Spleen (tissue), 11 donors: ENCODE measurements around the gene PODXL. TPM values are rescaled to one million over a fixed set of nuclear protein-coding genes. Genes with fewer than 3 reads are reported as not detected.

Experiments
- DNase-seq: peaks from one replicate; pipeline ENCODE4 v3.0.0-alpha.2; 2020
- H3K27ac ChIP-seq, 8 donors: fragments of 200-600 bp; sonication (generic) in 7 of 8; 1 replicate in 4 of 8; 2 replicates in 4 of 8; pipeline versions ENCODE4 v1.5.0 to v1.8.0; 2016 to 2021; ENCODE audit warnings: inconsistent platforms in 4 of 8, mild to moderate bottlenecking in 4 of 8, moderate library complexity in 1 of 8
- H3K27me3 ChIP-seq, 7 donors: fragments of 200-600 bp; sonication (generic) in 6 of 7; replicated peaks in 1 of 7; 1 replicate in 4 of 7; 2 replicates in 3 of 7; pipeline versions ENCODE4 v1.5.0 to v1.8.0; 2016 to 2021; ENCODE audit warnings: inconsistent platforms in 3 of 7, mild to moderate bottlenecking in 1 of 7
- H3K36me3 ChIP-seq, 6 donors: fragments of 200-600 bp; sonication (generic) in 5 of 6; 1 replicate in 4 of 6; 2 replicates in 2 of 6; pipeline versions ENCODE4 v1.5.0 to v1.8.0; 2016 to 2021; ENCODE audit warnings: inconsistent platforms in 2 of 6
- H3K4me1 ChIP-seq, 6 donors: fragments of 200-600 bp; sonication (generic) in 5 of 6; 1 replicate in 3 of 6; 2 replicates in 3 of 6; pipeline versions ENCODE4 v1.5.0 to v1.8.0; 2016 to 2021; ENCODE audit warnings: inconsistent platforms in 3 of 6
- H3K4me3 ChIP-seq, 8 donors: fragments of 200-600 bp; sonication (generic) in 7 of 8; 1 replicate in 4 of 8; 2 replicates in 4 of 8; pipeline versions ENCODE4 v1.5.0 to v1.8.0; 2016 to 2021; ENCODE audit warnings: inconsistent platforms in 4 of 8, mild to moderate bottlenecking in 4 of 8, moderate library complexity in 2 of 8
- H3K9me3 ChIP-seq, 8 donors: fragments of 200-600 bp; sonication (generic) in 7 of 8; 1 replicate in 4 of 8; 2 replicates in 4 of 8; pipeline versions ENCODE4 v1.5.0 to v1.8.0; 2016 to 2021; ENCODE audit warnings: inconsistent platforms in 4 of 8
- POLR2A ChIP-seq, 3 donors: fragments of 450-650 bp; IDR thresholded peaks; one replicate each; pipeline ENCODE4 v1.5.1; 2017; ENCODE audit warnings: antibody characterized with exemption in 3 of 3, mild to moderate bottlenecking in 1 of 3
- POLR2AphosphoS5 ChIP-seq, 3 donors: sonication (generic); formaldehyde crosslinking; IDR thresholded peaks; one replicate each; pipeline ENCODE4 v1.5.1; 2017; ENCODE audit warnings: antibody characterized with exemption in 3 of 3
- WGBS, 5 donors: extraction: QIAGEN DNeasy Blood & Tissue Kit in 3 of 5; methylation state at CpG; one replicate each; pipeline versions ENCODE4 v1.1.5 to v1.1.7; 2013 to 2018; 5-methylcytosine and 5-hydroxymethylcytosine counted together
- intact Hi-C: fragments of 100-400 bp; cut with DNase I; formaldehyde crosslinking; loops from one replicate; pipeline ENCODE4 v1.15.0; 2023; ENCODE audit warnings: low total_unique reads
- polyA plus RNA-seq, 3 donors: library from polyadenylated mRNA; stranded (reverse); fragments of 200-250 nt; gene quantifications; one replicate each; pipeline ENCODE4 v1.2.1, GENCODE V29; 2013
- total RNA-seq, 7 donors: library from RNA; depleted of rRNA in 3 of 7; stranded (reverse); fragments of >200 nt in 3 of 7; fragmentation: NEBNext Ultra II Directional in 4 of 7; extraction: Animal tissue kit (Norgen Biotek cat#: 25700) in 4 of 7; gene quantifications; one replicate each; pipeline versions ENCODE4 v1.1.0 to v1.2.1, GENCODE V29; 2016 to 2021
- TF ChIP-seq, protein P1 (sequence below), 11 experiments: fragments of 200-600 bp in 7 of 11; fragments of 450-650 bp in 4 of 11; sonication (generic) in 4 of 11; IDR thresholded peaks in 8 of 11; conservative IDR thresholded peaks in 3 of 11; 1 replicate in 7 of 11; 2 replicates in 4 of 11; pipeline versions ENCODE4 v1.4.0 to v1.8.0; 2016 to 2021; ENCODE audit warnings: antibody characterized with exemption in 11 of 11, inconsistent platforms in 4 of 11, mild to moderate bottlenecking in 1 of 11
- donor health status: healthy with polysubstance abuse.
- donor health status: DM: no; HTN: no; CAD: no; lungs with moderate emphysema.
- donor health status: DM: no; HTN: no; CAD: no.
- donor health status: Bipolar disorder and iron deficiency.
- donor health status: healthy.
- donor health status: DM: no; HTN: no; CAD: no.
- donor health status: DM: yes; HTN: yes; CAD: no.

PODXL gene
- total and polyA plus RNA-seq, 10 donors = 1.9 to 27.5 (median 16.0) TPM

DNA sequence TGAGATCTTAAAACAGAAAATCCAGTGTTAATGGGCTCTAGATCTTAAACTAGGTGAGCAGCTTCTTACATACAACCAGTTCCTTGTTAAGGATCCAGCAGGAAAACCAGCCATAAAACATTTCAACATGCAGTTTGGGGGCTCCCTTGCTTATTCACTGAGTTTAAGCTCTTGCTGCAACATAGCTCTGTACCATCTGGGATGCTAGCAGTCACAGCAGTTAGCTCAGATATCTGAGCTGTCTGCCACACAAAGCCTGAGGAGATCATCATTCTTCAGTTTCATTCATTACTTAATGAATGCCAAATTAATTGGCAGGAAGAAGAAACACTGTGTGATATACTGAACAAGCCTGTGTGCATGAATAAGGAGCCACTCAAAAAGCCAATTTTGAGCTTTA, 62.8 kb downstream of the PODXL start:
- no peak for TF ChIP-seq POLR2AphosphoS5 (IDR thresholded peaks at IDR 0.05)
- TF ChIP-seq POLR2A (IDR thresholded peaks at IDR 0.05) = no peak
- TF ChIP-seq, protein P1, sequence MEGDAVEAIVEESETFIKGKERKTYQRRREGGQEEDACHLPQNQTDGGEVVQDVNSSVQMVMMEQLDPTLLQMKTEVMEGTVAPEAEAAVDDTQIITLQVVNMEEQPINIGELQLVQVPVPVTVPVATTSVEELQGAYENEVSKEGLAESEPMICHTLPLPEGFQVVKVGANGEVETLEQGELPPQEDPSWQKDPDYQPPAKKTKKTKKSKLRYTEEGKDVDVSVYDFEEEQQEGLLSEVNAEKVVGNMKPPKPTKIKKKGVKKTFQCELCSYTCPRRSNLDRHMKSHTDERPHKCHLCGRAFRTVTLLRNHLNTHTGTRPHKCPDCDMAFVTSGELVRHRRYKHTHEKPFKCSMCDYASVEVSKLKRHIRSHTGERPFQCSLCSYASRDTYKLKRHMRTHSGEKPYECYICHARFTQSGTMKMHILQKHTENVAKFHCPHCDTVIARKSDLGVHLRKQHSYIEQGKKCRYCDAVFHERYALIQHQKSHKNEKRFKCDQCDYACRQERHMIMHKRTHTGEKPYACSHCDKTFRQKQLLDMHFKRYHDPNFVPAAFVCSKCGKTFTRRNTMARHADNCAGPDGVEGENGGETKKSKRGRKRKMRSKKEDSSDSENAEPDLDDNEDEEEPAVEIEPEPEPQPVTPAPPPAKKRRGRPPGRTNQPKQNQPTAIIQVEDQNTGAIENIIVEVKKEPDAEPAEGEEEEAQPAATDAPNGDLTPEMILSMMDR (IDR thresholded peaks at IDR 0.05 in 8 of 11, conservative IDR thresholded peaks at IDR 0.05 in 3 of 11) = no peak
- H3K9me3 ChIP-seq = no peaks in the 10 kb centered on the region
- no peak for DNase-seq
- H3K4me1 ChIP-seq = no peaks in the 10 kb centered on the region
- intact Hi-C loops = no loop called here
- no peak overlapping the region for H3K27ac ChIP-seq
- no peaks in the 10 kb centered on the region for H3K27me3 ChIP-seq
- peaks cover 0 to 55% (median 7%) of the 10 kb centered on the region in 6 donors for H3K36me3 ChIP-seq
- H3K4me3 ChIP-seq = no peak overlapping the region

DNA sequence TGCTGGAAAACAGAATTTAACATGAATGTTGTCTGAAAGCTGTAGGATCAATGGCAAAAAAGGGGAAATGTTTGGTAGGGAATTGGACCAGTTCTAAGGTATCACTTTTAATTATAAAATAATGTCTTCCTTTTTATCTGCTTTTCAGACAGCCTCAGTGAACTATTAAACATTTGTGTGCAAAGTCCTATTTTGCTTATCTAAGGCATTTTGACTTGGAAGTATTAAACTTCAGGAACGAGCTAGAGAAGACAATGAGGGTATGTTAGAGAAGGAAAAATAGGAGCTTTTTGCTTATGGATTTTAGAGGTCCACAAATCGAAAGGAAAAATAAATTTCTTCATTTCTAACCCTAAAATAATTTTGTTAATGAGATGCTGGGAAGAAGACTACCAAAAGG, 63.3 kb downstream of the PODXL start:
- intact Hi-C loops = no loop called here
- Histone ChIP-seq H3K9me3 (no peaks in the 10 kb centered on the region), H3K36me3 (peaks cover 0 to 55% (median 7%) of the 10 kb centered on the region in 6 donors), H3K27ac (no peak overlapping the region), H3K4me3 (no peak overlapping the region), H3K4me1 (no peaks in the 10 kb centered on the region), H3K27me3 (no peaks in the 10 kb centered on the region)
- TF ChIP-seq POLR2AphosphoS5 (IDR thresholded peaks at IDR 0.05) (no peak), POLR2A (IDR thresholded peaks at IDR 0.05) (no peak)
- TF ChIP-seq, protein P1 (IDR thresholded peaks at IDR 0.05 in 8 of 11, conservative IDR thresholded peaks at IDR 0.05 in 3 of 11) = no peak
- WGBS, 5 donors = 91 to 100% (median 95%) methylated on average over 2 of the region's 2 CpGs
- no peak for DNase-seq

DNA sequence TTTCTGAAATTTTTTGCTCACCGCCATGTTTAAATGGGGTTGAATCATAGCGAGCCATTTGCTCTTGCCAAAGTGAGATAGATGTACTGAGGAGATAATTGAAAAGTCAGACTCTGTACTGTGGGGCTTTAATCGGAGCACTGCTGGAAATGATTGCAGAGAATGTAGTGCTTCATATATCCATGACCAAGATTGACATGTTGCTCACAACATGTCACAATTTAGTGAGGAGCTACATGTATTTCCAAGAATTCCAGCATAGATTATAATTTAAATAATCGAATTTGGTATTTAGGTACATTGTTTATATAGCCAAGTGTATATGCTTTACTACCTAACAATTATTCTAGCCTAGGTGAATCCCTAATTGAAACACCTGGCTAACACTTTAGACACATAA, 66.5 kb downstream of the PODXL start:
- peaks cover 0 to 44% (median 0%) of the 10 kb centered on the region in 6 donors for H3K36me3 ChIP-seq
- no peak overlapping the region for H3K4me3 ChIP-seq
- DNase-seq = no peak
- 94 to 99% (median 98%) methylated on average over 4 of the region's 4 CpGs for WGBS, 5 donors
- no peak overlapping the region for H3K27ac ChIP-seq
- no peaks in the 10 kb centered on the region for H3K27me3 ChIP-seq
- intact Hi-C loops = no loop called here
- no peaks in the 10 kb centered on the region for H3K9me3 ChIP-seq
- no peaks in the 10 kb centered on the region for H3K4me1 ChIP-seq
- TF ChIP-seq, protein P1 (IDR thresholded peaks at IDR 0.05 in 8 of 11, conservative IDR thresholded peaks at IDR 0.05 in 3 of 11) = no peak
- TF ChIP-seq POLR2AphosphoS5 (IDR thresholded peaks at IDR 0.05) (no peak), POLR2A (IDR thresholded peaks at IDR 0.05) (no peak)

DNA sequence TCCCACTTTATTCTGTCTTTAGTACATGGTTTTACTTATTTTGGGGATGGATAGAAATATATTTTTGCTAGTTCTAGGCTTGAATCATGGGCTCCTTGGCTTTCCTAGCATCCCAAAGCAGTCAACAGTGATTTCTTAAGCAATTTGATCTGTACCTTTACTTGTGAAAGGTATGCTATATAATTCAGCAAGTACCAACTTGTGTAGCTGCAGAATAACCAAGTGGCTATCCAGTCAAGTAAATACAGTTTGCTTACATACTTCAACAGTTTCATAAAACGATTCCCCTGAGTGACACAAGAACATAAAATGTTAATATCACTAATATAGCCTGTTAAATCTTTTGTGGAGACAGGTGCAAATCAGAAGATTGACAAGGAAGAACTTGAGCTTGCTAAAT, 67.2 kb downstream of the PODXL start:
- TF ChIP-seq, protein P1 (IDR thresholded peaks at IDR 0.05 in 8 of 11, conservative IDR thresholded peaks at IDR 0.05 in 3 of 11) = no peak
- TF ChIP-seq POLR2AphosphoS5 (IDR thresholded peaks at IDR 0.05) = no peak
- TF ChIP-seq POLR2A (IDR thresholded peaks at IDR 0.05) = no peak
- Histone ChIP-seq H3K4me1 (no peaks in the 10 kb centered on the region), H3K4me3 (no peak overlapping the region), H3K9me3 (no peaks in the 10 kb centered on the region), H3K36me3 (peaks cover 0 to 44% (median 0%) of the 10 kb centered on the region in 6 donors), H3K27ac (no peak overlapping the region), H3K27me3 (no peaks in the 10 kb centered on the region)
- DNase-seq = no peak
- intact Hi-C loops = no loop called here
- 72 to 95% (median 88%) methylated on average over 1 of the region's 1 CpG for WGBS, 5 donors
